NCI-H2107 treated with DMSO at 0.1 percent for 48 hours (cell line): Measurements from ENCODE around the gene PHF21A.

Experiments
- DNase-seq: peaks from one replicate; lab custom pipeline; 2025; ENCODE audit not compliant: unreplicated experiment; lab: John Stamatoyannopoulos, UW

Gene PHF21A

GRCh38 chr11:45922425-45923082 lies 198.7 kb downstream of the PHF21A start, which contains the start of gene LARGE2:
Gene LARGE2, plus strand, starts transcription at chr11:45922656. Its CDS starts 227 bp downstream, at chr11:45922883.
- peak; percentile 17 for DNase-seq

GRCh38 chr11:45921561-45922424 lies 199.5 kb downstream of the PHF21A start:
- DNase-seq: peak; percentile 62

GRCh38 chr11:45920531-45921477 lies 200.4 kb downstream of the PHF21A start:
- no peak for DNase-seq

- DNase-seq: no peak
Observed at GRCh38 chr11:45919806-45920530, 201.3 kb downstream of the PHF21A start.

- no peak for DNase-seq
Observed at GRCh38 chr11:45918962-45919675, 202.1 kb downstream of the PHF21A start.

- peak; percentile 69 for DNase-seq
Observed at GRCh38 chr11:45918331-45918941, 202.8 kb downstream of the PHF21A start.

GRCh38 chr11:45917623-45918330 lies 203.5 kb downstream of the PHF21A start, which contains the start of gene PEX16:
Gene PEX16, minus strand, starts transcription at chr11:45917877. Its CDS starts 66 bp downstream, at chr11:45917811.
- peak; percentile 91 for DNase-seq

GRCh38 chr11:45917286-45917622 lies 204.0 kb downstream of the PHF21A start:
- no peak for DNase-seq

- no peak for DNase-seq
Observed at GRCh38 chr11:45915446-45915845, 205.8 kb downstream of the PHF21A start.

GRCh38 chr11:45913942-45914635 lies 207.2 kb downstream of the PHF21A start:
- no peak for DNase-seq

GRCh38 chr11:45913514-45913913 lies 207.7 kb downstream of the PHF21A start:
- no peak for DNase-seq

GRCh38 chr11:45910623-45911022 lies 210.6 kb downstream of the PHF21A start:
- DNase-seq: no peak

GRCh38 chr11:45909594-45910475 lies 211.4 kb downstream of the PHF21A start:
- no peak for DNase-seq

GRCh38 chr11:45907911-45908370 lies 213.3 kb downstream of the PHF21A start:
- no peak for DNase-seq

- no peak for DNase-seq
Observed at GRCh38 chr11:45906965-45907611, 214.2 kb downstream of the PHF21A start, which contains the start of gene FREY1. Gene FREY1, minus strand, starts transcription at chr11:45907271. Its CDS starts 26 bp downstream, at chr11:45907245.

- no peak for DNase-seq
Observed at GRCh38 chr11:45906096-45906682, 215.1 kb downstream of the PHF21A start.
